SK-N-SH (cell line): ENCODE results near the gene XKR3. TPM values are rescaled to one million over a fixed set of nuclear protein-coding genes. Genes with fewer than 3 reads are reported as not detected.

ENCODE experiments used
- CTCF ChIA-PET: fragments of 300-600, 350-600 bp; formaldehyde crosslinking; extraction: SDS; loops from one replicate; lab custom pipeline; 2021; lab: Yijun Ruan, JAX
- POLR2A ChIA-PET: fragments of 350-600 bp; sonication (Branson Sonifier 250); formaldehyde crosslinking; extraction: SDS; loops from one replicate; lab custom pipeline; 2020; ENCODE audit warnings: antibody characterized with exemption, inconsistent platforms; lab: Yijun Ruan, JAX
- DNase-seq: peaks from one replicate; pipeline ENCODE4 v3.0.0; 2012
- H2AFZ ChIP-seq: fragments of 200-600 bp; sonication (generic); 2 replicates; pipeline ENCODE4 v1.8.1; 2016; ENCODE audit warnings: antibody characterized with exemption, mild to moderate bottlenecking, low read depth
- H3F3A ChIP-seq: fragments of 200-600 bp; sonication (generic); replicated peaks from 2 replicates; pipeline ENCODE3; 2016; ENCODE audit warnings: antibody characterized with exemption, mild to moderate bottlenecking; ENCODE audit not compliant: insufficient read depth
- H3K27ac ChIP-seq, 2 experiments: fragments of 200-500 bp in 1 of 2; fragments of 200-600 bp in 1 of 2; sonication (Bioruptor generic) in 1 of 2; sonication (generic), shearing (Covaris generic) in 1 of 2; 2 replicates each; pipeline versions ENCODE4 v1.5.1 to v1.6.1; 2014 to 2016; ENCODE audit warnings: low read depth in 2 of 2, inconsistent platforms in 1 of 2, low read length in 1 of 2, mild to moderate bottlenecking in 1 of 2, mixed read lengths in 1 of 2
- H3K27me3 ChIP-seq: fragments of 200-600 bp; sonication (generic), shearing (Covaris generic); 2 replicates; pipeline ENCODE4 v1.6.1; 2016; ENCODE audit warnings: mixed run types; ENCODE audit not compliant: insufficient read depth
- H3K36me3 ChIP-seq, 2 experiments: fragments of 200-500 bp in 1 of 2; fragments of 200-600 bp in 1 of 2; sonication (Bioruptor generic) in 1 of 2; sonication (generic) in 1 of 2; replicated peaks in 1 of 2; 2 replicates each; pipeline versions ENCODE3 to v1.5.1; 2014 to 2016; ENCODE audit warnings: low read length in 1 of 2, mild to moderate bottlenecking in 1 of 2; ENCODE audit not compliant: insufficient read depth in 2 of 2, control insufficient read depth in 1 of 2
- H3K4me1 ChIP-seq, 2 experiments: fragments of 200-500 bp in 1 of 2; fragments of 200-600 bp in 1 of 2; sonication (Bioruptor generic) in 1 of 2; sonication (generic), shearing (Covaris generic) in 1 of 2; 2 replicates each; pipeline versions ENCODE4 v1.5.1 to v1.6.1; 2014 to 2016; ENCODE audit warnings: low read depth in 1 of 2, low read length in 1 of 2, mixed run types in 1 of 2; ENCODE audit not compliant: insufficient read depth in 2 of 2, control insufficient read depth in 1 of 2
- H3K4me2 ChIP-seq: fragments of 200-600 bp; sonication (generic), shearing (Covaris generic); 2 replicates; pipeline ENCODE4 v1.6.1; 2017; ENCODE audit warnings: mixed run types
- H3K4me3 ChIP-seq, 2 experiments: fragments of 200-500 bp in 1 of 2; fragments of 200-600 bp in 1 of 2; sonication (Bioruptor generic) in 1 of 2; sonication (generic), shearing (Covaris generic) in 1 of 2; 2 replicates each; pipeline versions ENCODE4 v1.5.1 to v1.8.1; 2014 to 2016; ENCODE audit warnings: low read depth in 2 of 2, inconsistent platforms in 1 of 2, low read length in 1 of 2, mild to moderate bottlenecking in 1 of 2, mixed read lengths in 1 of 2, moderate library complexity in 1 of 2
- H3K79me2 ChIP-seq: fragments of 200-600 bp; sonication (generic); 2 replicates; pipeline ENCODE4 v1.8.1; 2017; ENCODE audit warnings: mild to moderate bottlenecking; ENCODE audit not compliant: insufficient read depth
- H3K9ac ChIP-seq: fragments of 200-600 bp; sonication (generic); 2 replicates; pipeline ENCODE4 v1.6.1; 2017; ENCODE audit warnings: mixed run types
- H3K9me2 ChIP-seq: fragments of 200-600 bp; sonication (generic); 2 replicates; pipeline ENCODE4 v1.6.1; 2017; ENCODE audit warnings: mixed run types
- H3K9me3 ChIP-seq: fragments of 200-600 bp; sonication (generic); 2 replicates; pipeline ENCODE4 v1.6.1; 2017; ENCODE audit warnings: mixed run types, mild to moderate bottlenecking, moderate library complexity
- H4K20me1 ChIP-seq: fragments of 200-600 bp; sonication (generic); 2 replicates; pipeline ENCODE4 v1.6.1; 2017; ENCODE audit warnings: mild to moderate bottlenecking, mixed run types; ENCODE audit not compliant: insufficient read depth
- CHD2 ChIP-seq: fragments of 150-350 bp; IDR thresholded peaks from 2 replicates; pipeline ENCODE4 v1.6.1; 2018; ENCODE audit warnings: low read length; ENCODE audit not compliant: partially characterized antibody
- CTCF ChIP-seq: fragments of 200-600 bp; sonication (generic); IDR thresholded peaks from 2 replicates; pipeline ENCODE4 v1.6.1; 2017; ENCODE audit warnings: antibody characterized with exemption, mild to moderate bottlenecking, moderate library complexity
- ELF1 ChIP-seq: IDR thresholded peaks from 2 replicates; pipeline ENCODE4 v1.4.0; 2012
- EP300 ChIP-seq, 2 experiments: IDR thresholded peaks; 2 replicates each; pipeline versions ENCODE4 v1.4.0 to v1.6.1; 2012; ENCODE audit warnings: borderline replicate concordance in 1 of 2, low read depth in 1 of 2, low read length in 1 of 2
- FOSL2 ChIP-seq: IDR thresholded peaks from 2 replicates; pipeline ENCODE4 v1.4.0; 2012; ENCODE audit warnings: low read depth, mild to moderate bottlenecking, moderate library complexity, borderline replicate concordance
- GABPA ChIP-seq: IDR thresholded peaks from 2 replicates; pipeline ENCODE4 v1.4.0; 2012; ENCODE audit warnings: low read depth, mild to moderate bottlenecking
- GATA2 ChIP-seq: sonication (generic); formaldehyde crosslinking; IDR thresholded peaks from 2 replicates; pipeline ENCODE4 v1.5.0; 2020; ENCODE audit warnings: mild to moderate bottlenecking, missing genetic modification reagents
- JUND ChIP-seq: IDR thresholded peaks from 2 replicates; pipeline ENCODE4 v1.4.0; 2012
- MEF2A ChIP-seq: IDR thresholded peaks from 2 replicates; pipeline ENCODE4 v1.4.0; 2012; ENCODE audit warnings: low read depth, borderline replicate concordance
- MXI1 ChIP-seq: IDR thresholded peaks from 2 replicates; pipeline ENCODE4 v1.6.1; 2012; ENCODE audit warnings: mild to moderate bottlenecking, low read depth, low read length, improper control_type of control experiment
- NRF1 ChIP-seq: IDR thresholded peaks from 2 replicates; pipeline ENCODE4 v1.6.1; 2012; ENCODE audit warnings: low read depth, mild to moderate bottlenecking, low read length
- PBX3 ChIP-seq: IDR thresholded peaks from 2 replicates; pipeline ENCODE4; 2012
- POLR2AphosphoS5 ChIP-seq: IDR thresholded peaks from 2 replicates; pipeline ENCODE4 v1.6.1; 2012; ENCODE audit warnings: low read depth, low read length
- RCOR1 ChIP-seq: fragments of 150-350 bp; IDR thresholded peaks from 2 replicates; pipeline ENCODE4 v1.6.1; 2017; ENCODE audit warnings: antibody characterized with exemption, low read length
- SIN3A ChIP-seq: IDR thresholded peaks from 2 replicates; pipeline ENCODE4 v1.6.1; 2012; ENCODE audit warnings: low read depth, mild to moderate bottlenecking, low read length, moderate library complexity, borderline replicate concordance
- TCF12 ChIP-seq: IDR thresholded peaks from 2 replicates; pipeline ENCODE4 v1.4.0; 2012
- TEAD4 ChIP-seq: IDR thresholded peaks from 2 replicates; pipeline ENCODE4 v1.4.0; 2012; ENCODE audit warnings: mild to moderate bottlenecking, borderline replicate concordance; ENCODE audit not compliant: insufficient read depth
- USF1 ChIP-seq: IDR thresholded peaks from 2 replicates; pipeline ENCODE4 v1.4.0; 2012; ENCODE audit warnings: low read depth, borderline replicate concordance
- USF2 ChIP-seq: fragments of 150-350 bp; IDR thresholded peaks from 2 replicates; pipeline ENCODE4 v1.6.1; 2017; ENCODE audit warnings: antibody characterized with exemption, low read length, low read depth, borderline replicate concordance
- YY1 ChIP-seq: IDR thresholded peaks from 2 replicates; pipeline ENCODE4 v1.4.0; 2012; ENCODE audit warnings: low read depth, mild to moderate bottlenecking
- ZBTB33 ChIP-seq: IDR thresholded peaks from 2 replicates; pipeline ENCODE4 v1.4.0; 2012; ENCODE audit warnings: low read depth, borderline replicate concordance
- WGBS: methylation state at CpG from one replicate; pipeline ENCODE4 v1.1.6; 2017; ENCODE audit warnings: low lambda C conversion rate; 5-methylcytosine and 5-hydroxymethylcytosine counted together
- polyA plus RNA-seq, 3 experiments: library from polyadenylated mRNA; depleted of rRNA; stranded (reverse); fragments of >200 nt; gene quantifications; 2 replicates each; pipeline ENCODE4 v1.2.3, GENCODE V29; 2012

The XKR3 gene
- polyA plus RNA-seq, 1 of the 3 experiments (the other 2 are of a cell fraction): not detected

GRCh38 chr22:16810188-16810802 lies 14.9 kb downstream of the XKR3 start:
- Histone ChIP-seq H3K27me3 (no peaks in the 10 kb centered on the region; the same call in 1 of the 2 replicates), H3K4me1 (no peaks in the 10 kb centered on the region), H2AFZ (no peak overlapping the region), H3K9me3 (no peaks in the 10 kb centered on the region), H4K20me1 (no peaks in the 10 kb centered on the region), H3K27ac (no peak overlapping the region), H3K9ac (no peak overlapping the region), H3K36me3 (no peaks in the 10 kb centered on the region), H3F3A (no peaks in the 10 kb centered on the region), H3K4me3 (no peak overlapping the region), H3K79me2 (no peaks in the 10 kb centered on the region), H3K9me2 (no peaks in the 10 kb centered on the region), H3K4me2 (no peak overlapping the region)
- no peak for DNase-seq
- POLR2A ChIA-PET: no interaction called here
- 1% methylated on average over 4 of the region's 4 CpGs for WGBS
- CTCF ChIA-PET: no interaction called here
- no peak for TF ChIP-seq ELF1
- TF ChIP-seq ZBTB33: no peak
- no peak for TF ChIP-seq MXI1
- TF ChIP-seq TCF12: no peak
- TF ChIP-seq MEF2A: no peak
- TF ChIP-seq USF1: no peak
- no peak for TF ChIP-seq POLR2AphosphoS5
- no peak for TF ChIP-seq CTCF

- H2AFZ ChIP-seq: no peak overlapping the region
- no peak overlapping the region for H3K4me3 ChIP-seq
- POLR2A ChIA-PET: no interaction called here
- H3K79me2 ChIP-seq: no peaks in the 10 kb centered on the region
- no peaks in the 10 kb centered on the region; the same call in 1 of the 2 replicates for H3K27me3 ChIP-seq
- no peaks in the 10 kb centered on the region for H4K20me1 ChIP-seq
- CTCF ChIA-PET: no interaction called here
- H3K36me3 ChIP-seq: no peaks in the 10 kb centered on the region
- no peaks in the 10 kb centered on the region for H3K4me1 ChIP-seq
- no peak overlapping the region for H3K9ac ChIP-seq
- no peaks in the 10 kb centered on the region for H3K9me2 ChIP-seq
- H3F3A ChIP-seq: no peaks in the 10 kb centered on the region
- no peaks in the 10 kb centered on the region for H3K9me3 ChIP-seq
- no peak overlapping the region for H3K4me2 ChIP-seq
- no peak overlapping the region for H3K27ac ChIP-seq
- WGBS: 1% methylated on average over 2 of the region's 2 CpGs
- no peak for DNase-seq
- TF ChIP-seq EP300 (IDR thresholded peaks at IDR 0.05; ENCODE audit: borderline replicate concordance in 1 of 2, low read depth in 1 of 2, low read length in 1 of 2) (no peak), USF1 (no peak), GATA2 (CRISPR knock-in tag) (no peak), FOSL2 (no peak), MXI1 (no peak), SIN3A (no peak), ELF1 (no peak), MEF2A (no peak), JUND (no peak), TEAD4 (no peak), RCOR1 (no peak), GABPA (no peak), YY1 (no peak), NRF1 (no peak), POLR2AphosphoS5 (no peak), USF2 (no peak), CHD2 (no peak), PBX3 (no peak)
Measured at GRCh38 chr22:16808744-16809143, 16.5 kb downstream of the XKR3 start.
